Measurements from ENCODE around the gene CSMD2. TPM values are rescaled to one million over a fixed set of nuclear protein-coding genes. Genes with fewer than 3 reads are reported as not detected.

Gene CSMD2
- total and polyA plus RNA-seq, 2 of the 8 experiments (the other 6 are each of a cell fraction or from before 2014, with no cell fraction given), result 7.0 to 14.7 TPM

GRCh38 chr1:33979341-33979740 lies 185.7 kb downstream of the CSMD2 start:
- FAIRE-seq, result no peak
- Histone ChIP-seq H3K36me3 (ENCODE audit: control insufficient read depth in 2 of 4, insufficient read depth in 4 of 4, low read length in 3 of 4) (no peaks in the 10 kb centered on the region), H3K4me2 (ENCODE audit: insufficient read depth in 1 of 2, low read depth in 2 of 2, low read length in 2 of 2) (no peak overlapping the region), H2AFZ (ENCODE audit: low read length) (no peak overlapping the region), H3K18ac (ENCODE audit: extremely low read depth, low read length) (no peak overlapping the region), H3K79me2 (ENCODE audit: control insufficient read depth in 1 of 2, insufficient read depth in 2 of 2, low read length in 2 of 2) (no peaks in the 10 kb centered on the region), H3K23ac (ENCODE audit: insufficient read length) (no peak overlapping the region), H3K23me2 (ENCODE audit: low read depth, low read length) (no peaks in the 10 kb centered on the region; the same call in 1 of the 2 replicates), H4K5ac (ENCODE audit: insufficient read length, low read depth, low read length) (no peak overlapping the region), H2BK12ac (ENCODE audit: low read depth, low read length) (no peak overlapping the region), H3K56ac (replicated peaks; ENCODE audit: insufficient read length, low read depth, low read length) (no peak overlapping the region), H3K4ac (replicated peaks; ENCODE audit: insufficient read length, low read depth, low read length) (no peak overlapping the region), H2AK5ac (ENCODE audit: low read depth, low read length) (no peak overlapping the region), H3K79me1 (ENCODE audit: low read depth, low read length) (peaks cover 2% of the 10 kb centered on the region; the same call in 1 of the 2 replicates), H4K20me1 (replicated peaks in 1 of 2; ENCODE audit: control insufficient read depth in 1 of 2, insufficient read depth in 2 of 2, low read length in 2 of 2) (peaks cover 3 to 4% of the 10 kb centered on the region in 2 experiments), H4K8ac (ENCODE audit: extremely low read depth, insufficient read depth, low read length) (no peak overlapping the region), H2BK5ac (ENCODE audit: low read depth, low read length) (no peak overlapping the region), H2BK15ac (ENCODE audit: low read length) (no peak overlapping the region), H3K27me3 (replicated peaks in 1 of 4; ENCODE audit: control insufficient read depth in 3 of 4, extremely low read depth in 1 of 4, insufficient read depth in 3 of 4, low read length in 3 of 4) (no peaks in the 10 kb centered on the region), H4K91ac (replicated peaks; ENCODE audit: insufficient read length, low read length) (no peak overlapping the region), H3K27ac (ENCODE audit: low read depth, low read length) (no peak overlapping the region), H3K4me1 (replicated peaks in 1 of 4; ENCODE audit: control insufficient read depth in 3 of 4, insufficient read depth in 4 of 4, low read length in 3 of 4) (no peaks in the 10 kb centered on the region; a peak in 1 of 7 replicates), H3K4me3 (ENCODE audit: extremely low read depth in 1 of 4, insufficient read depth in 2 of 4, low read depth in 3 of 4, low read length in 4 of 4) (no peak overlapping the region), H2BK20ac (ENCODE audit: low read length) (no peak overlapping the region), H3K9ac (replicated peaks in 1 of 4; ENCODE audit: extremely low read depth in 1 of 4, low read depth in 3 of 4, low read length in 3 of 4) (no peak overlapping the region), H3K14ac (ENCODE audit: insufficient read length) (no peak overlapping the region), H2BK120ac (replicated peaks; ENCODE audit: low read depth, low read length) (no peak overlapping the region), H3K9me3 (ENCODE audit: insufficient read depth in 2 of 2, low read depth in 1 of 2, low read length in 1 of 2) (no peaks in the 10 kb centered on the region)
- CTCF ChIA-PET (ENCODE audit: partially characterized antibody), result no interaction called here
- no peak for DNase-seq (ENCODE audit: low read depth in 1 of 2, low spot score in 2 of 2)
- POLR2A ChIA-PET (ENCODE audit: partially characterized antibody), result no interaction called here
- 88% methylated on average over 4 of the region's 4 CpGs; no CpG with 5 or more reads in 1 of the 2 experiments for WGBS, 2 experiments (ENCODE audit: extremely low coverage in 1 of 2, insufficient coverage in 1 of 2, insufficient read length in 1 of 2, insufficient replicate concordance in 2 of 2, low coverage in 1 of 2, low lambda C conversion rate in 2 of 2, missing lambda C conversion rate in 1 of 2)
- TF ChIP-seq CBX5 (IDR thresholded peaks at IDR 0.05; ENCODE audit: low read depth, low read length) (no peak), ATF3 (IDR thresholded peaks at IDR 0.05; ENCODE audit: insufficient read depth, low read depth, low read length) (no peak), EP300 (IDR thresholded peaks at IDR 0.05; ENCODE audit: borderline replicate concordance in 1 of 2, low read depth in 2 of 2, low read length in 2 of 2) (no peak), CBX8 (IDR thresholded peaks at IDR 0.05; ENCODE audit: borderline replicate concordance, low read depth, low read length) (no peak), HDAC6 (IDR thresholded peaks at IDR 0.05; ENCODE audit: low read depth, low read length) (no peak), SP2 (IDR thresholded peaks at IDR 0.05; ENCODE audit: low read length) (no peak), RNF2 (IDR thresholded peaks at IDR 0.05; ENCODE audit: borderline replicate concordance, low read depth, low read length, missing control alignments, poor library complexity, severe bottlenecking) (no peak), SIX5 (IDR thresholded peaks at IDR 0.05; ENCODE audit: low read depth, low read length) (no peak), SUZ12 (IDR thresholded peaks at IDR 0.05; ENCODE audit: low read length) (no peak), ATF2 (IDR thresholded peaks at IDR 0.05; ENCODE audit: low read length) (no peak), GABPA (IDR thresholded peaks at IDR 0.05; ENCODE audit: borderline replicate concordance, insufficient read depth, low read length) (no peak)
